NCI-H510A treated with DMSO at 0.1 percent for 48 hours (cell line): Measurements from ENCODE around the gene SNX14.
"Not testable (repeated sequence)": the region's sequence is repeated elsewhere in the genome, so short reads cannot be mapped to it uniquely, and the experiment has no call there.

ENCODE experiments used
- DNase-seq: peaks from one replicate; lab custom pipeline; 2025; lab: John Stamatoyannopoulos, UW

Gene SNX14

GRCh38 chr6:85582832-85583231 is 10.8 kb downstream of the SNX14 start:
- DNase-seq: not testable (repeated sequence)

- no peak for DNase-seq
Measured at GRCh38 chr6:85581572-85581971, 12.1 kb downstream of the SNX14 start.

DNA sequence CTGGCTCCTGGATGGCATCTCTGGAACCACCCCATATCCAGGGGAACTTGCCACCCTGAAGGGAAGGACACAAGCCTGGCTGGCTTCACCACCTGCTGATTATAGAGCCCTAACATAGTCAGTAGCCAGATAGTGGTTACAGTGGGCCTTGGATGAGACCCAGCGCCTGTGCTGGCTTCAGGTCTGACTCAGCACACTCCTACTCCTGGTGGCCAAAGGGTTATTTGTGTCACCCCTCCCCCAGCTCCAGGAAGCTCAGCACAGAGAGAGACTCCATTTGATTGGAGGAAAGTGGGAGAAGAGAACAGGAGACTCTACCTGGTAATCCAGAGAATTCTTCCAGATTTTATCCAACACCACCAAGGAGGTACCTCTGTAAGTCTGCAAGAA is 12.8 kb downstream of the SNX14 start:
- DNase-seq: no peak

- peak; percentile 35 for DNase-seq
Measured at GRCh38 chr6:85580118-85580877, 13.4 kb downstream of the SNX14 start.

DNA sequence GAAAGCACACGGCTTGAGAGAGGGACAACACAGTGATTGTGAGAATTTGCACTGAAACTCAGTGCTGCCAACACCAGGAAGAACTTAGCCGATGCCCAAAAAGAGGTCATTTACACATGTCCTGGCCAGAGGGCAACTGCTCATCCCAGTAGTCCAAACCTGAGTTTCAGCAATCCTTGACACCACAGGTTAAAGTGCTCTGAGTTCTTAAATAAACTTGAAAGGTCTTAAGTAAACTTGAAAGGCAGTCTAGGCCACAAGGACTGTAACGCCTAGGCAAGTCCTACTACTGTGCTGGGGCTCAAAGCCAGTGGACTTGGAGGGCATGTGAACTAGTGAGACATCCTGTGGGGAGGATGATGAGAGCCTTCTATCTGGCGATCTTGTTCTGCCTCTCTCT is 14.1 kb downstream of the SNX14 start:
- DNase-seq: no peak

DNA sequence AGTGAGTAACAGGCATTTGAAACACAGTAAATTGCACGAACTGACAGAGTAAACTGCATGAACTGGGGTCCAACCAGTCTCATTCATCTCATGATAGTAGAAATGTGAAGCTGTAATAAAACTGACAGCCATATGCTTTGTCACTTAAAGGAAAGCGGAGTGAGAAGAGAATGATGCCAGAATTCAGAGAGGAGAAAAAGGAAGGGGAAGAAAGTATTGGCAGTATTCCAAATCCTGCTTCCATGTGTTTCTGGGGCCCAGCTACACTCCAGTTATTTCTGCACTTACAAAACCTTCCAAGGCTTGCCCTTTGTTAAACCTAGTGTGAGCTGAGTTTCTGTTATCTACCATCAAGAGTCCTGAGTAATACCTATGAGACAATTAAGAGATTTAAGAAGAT is 17.2 kb downstream of the SNX14 start:
- no peak for DNase-seq

GRCh38 chr6:85574932-85575598 is 18.6 kb downstream of the SNX14 start:
- DNase-seq: no peak

- no peak for DNase-seq
Measured at GRCh38 chr6:85569323-85569722, 24.3 kb downstream of the SNX14 start.

- no peak for DNase-seq
Measured at GRCh38 chr6:85568411-85568810, 25.2 kb downstream of the SNX14 start.

GRCh38 chr6:85565736-85566135 is 27.9 kb downstream of the SNX14 start:
- DNase-seq: no peak

DNA sequence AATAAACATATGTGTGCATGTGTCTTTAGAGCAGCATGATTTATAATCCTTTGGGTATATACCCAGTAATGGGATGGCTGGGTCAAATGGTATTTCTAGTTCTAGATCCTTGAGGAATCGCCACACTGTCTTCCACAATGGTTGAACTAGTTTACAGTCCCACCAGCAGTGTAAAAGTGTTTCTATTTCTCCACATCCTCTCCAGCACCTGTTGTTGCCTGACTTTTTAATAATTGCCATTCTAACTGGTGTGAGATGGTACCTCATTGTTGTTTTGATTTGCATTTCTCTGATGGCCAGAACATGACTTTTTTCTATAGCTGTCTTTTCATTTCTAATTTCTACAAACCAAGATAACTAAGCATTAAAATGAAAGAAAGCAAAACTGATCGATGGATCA is 29.4 kb downstream of the SNX14 start:
- DNase-seq: not testable (repeated sequence)

GRCh38 chr6:85561750-85562357 is 31.8 kb downstream of the SNX14 start:
- DNase-seq: no peak

- DNase-seq: no peak
Measured at GRCh38 chr6:85556992-85557668, 36.5 kb downstream of the SNX14 start.

- no peak for DNase-seq
Measured at GRCh38 chr6:85552652-85553051, 41.0 kb downstream of the SNX14 start.

DNA sequence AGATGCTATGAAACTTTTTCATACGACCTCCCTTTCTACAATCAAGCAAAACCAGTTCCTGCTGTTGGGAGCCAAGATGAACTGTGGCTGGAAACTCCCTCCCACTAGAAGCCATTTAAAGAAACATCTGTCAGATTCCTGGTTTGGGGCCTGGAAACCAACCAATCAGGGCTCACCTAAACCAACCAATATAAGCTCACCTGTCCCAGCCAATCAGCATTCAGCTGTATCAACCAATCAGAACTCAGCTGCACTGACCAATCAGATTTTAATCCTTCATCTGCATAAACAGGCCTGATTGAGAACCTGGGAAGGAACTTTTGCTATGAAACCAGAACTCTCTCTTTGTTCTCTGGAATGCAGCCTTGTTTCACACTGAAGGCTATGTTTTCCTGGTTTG is 42.4 kb downstream of the SNX14 start:
- DNase-seq: no peak

- DNase-seq: no peak
Measured at GRCh38 chr6:85547719-85548118, 45.9 kb downstream of the SNX14 start.

- no peak for DNase-seq
Measured at GRCh38 chr6:85544776-85545175, 48.9 kb downstream of the SNX14 start.

GRCh38 chr6:85537055-85537494 is 56.6 kb downstream of the SNX14 start:
- no peak for DNase-seq

GRCh38 chr6:85524281-85524680 is 69.4 kb downstream of the SNX14 start:
- not testable (repeated sequence) for DNase-seq

- no peak for DNase-seq
Measured at GRCh38 chr6:85516168-85516567, 77.5 kb downstream of the SNX14 start.

- no peak for DNase-seq
Measured at GRCh38 chr6:85506441-85507093, 87.1 kb downstream of the SNX14 start.

DNA sequence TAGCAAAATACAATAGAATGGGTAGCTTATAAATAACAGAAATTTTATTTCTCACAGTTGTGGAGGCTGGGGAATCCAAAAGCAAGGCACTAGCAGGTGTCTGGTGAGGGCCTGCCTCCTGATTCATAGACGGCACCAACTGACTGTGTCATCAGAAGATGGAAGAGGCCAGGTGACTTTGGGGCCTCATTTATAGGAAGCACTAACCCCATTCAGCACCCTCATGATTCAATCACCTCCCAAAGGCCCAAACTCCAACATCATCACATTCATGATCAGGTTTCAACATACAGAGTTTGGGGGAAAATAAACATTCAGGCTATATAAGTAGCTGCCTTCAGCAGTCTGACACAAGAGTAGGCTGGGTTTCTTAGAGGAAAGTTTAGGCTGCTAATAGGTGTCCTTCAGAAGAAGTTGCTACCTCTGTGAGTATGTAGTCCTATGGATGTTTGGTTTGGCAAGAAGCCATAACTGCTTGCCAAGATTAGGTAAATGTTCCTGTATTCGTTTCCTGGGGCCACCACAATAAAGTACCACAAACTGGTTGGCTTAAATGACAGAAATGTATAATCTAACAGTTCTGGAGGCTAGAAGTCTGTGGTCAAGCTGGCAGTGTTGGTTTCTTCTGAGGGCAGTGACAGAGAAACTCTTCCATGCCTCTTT is 94.9 kb downstream of the SNX14 start:
- no peak for DNase-seq
